Choroid plexus epithelial cell (primary cell): ENCODE data around the gene ACTR1A.
A peak's percentile ranks its signal among the peaks of the same experiment; 100 is the strongest.

ENCODE experiments used
- DNase-seq: peaks from one replicate; pipeline ENCODE4 v3.0.0-alpha.2; 2010; ENCODE audit warnings: low read depth
- H3K4me3 ChIP-seq: 2 replicates; pipeline ENCODE4 v1.5.1; 2011; ENCODE audit warnings: low read depth, mild to moderate bottlenecking, control low read depth, low read length, moderate library complexity
- CTCF ChIP-seq: conservative IDR thresholded peaks from 2 replicates; pipeline ENCODE4 v1.5.1; 2011; ENCODE audit warnings: low read depth, mild to moderate bottlenecking, control low read depth, inconsistent platforms, low read length, moderate library complexity

ACTR1A gene

DNA sequence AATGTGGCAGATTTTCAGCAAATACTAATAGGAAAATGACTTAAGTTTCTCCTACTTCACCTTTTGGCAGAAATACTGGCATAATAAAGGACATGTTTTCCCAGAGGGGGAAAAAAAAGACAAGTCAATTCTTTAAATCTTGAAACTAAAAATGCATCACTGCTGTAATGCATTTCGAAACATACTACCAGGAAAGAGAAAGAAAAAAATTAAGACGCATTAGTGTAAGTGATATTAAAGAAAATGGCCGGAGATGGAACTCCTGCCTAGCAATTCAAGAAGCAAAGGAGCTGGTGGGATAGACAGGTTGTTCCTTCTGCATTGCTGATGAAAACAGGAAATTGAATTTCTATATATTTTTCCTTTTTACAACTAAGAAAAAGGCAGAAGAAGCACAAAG lies 3.2 kb downstream of the ACTR1A start:
- DNase-seq: no peak
- no peak overlapping the region for H3K4me3 ChIP-seq
- no peak for TF ChIP-seq CTCF

- no peak overlapping the region for H3K4me3 ChIP-seq
- TF ChIP-seq CTCF: no peak
These were observed 5.0 kb downstream of the ACTR1A start for GRCh38 chr10:102497545-102497944.

GRCh38 chr10:102493771-102494170 lies 8.7 kb downstream of the ACTR1A start:
- H3K4me3 ChIP-seq: no peak overlapping the region
- TF ChIP-seq CTCF: no peak
- no peak for DNase-seq

More at GRCh38 chr10:102497545-102497944, 5.0 kb downstream of the ACTR1A start:
- DNase-seq: no peak

GRCh38 chr10:102492983-102493382 lies 9.5 kb downstream of the ACTR1A start:
- DNase-seq: no peak
- no peak overlapping the region for H3K4me3 ChIP-seq
- TF ChIP-seq CTCF: no peak

GRCh38 chr10:102492344-102492939 lies 10.1 kb downstream of the ACTR1A start:
- TF ChIP-seq CTCF: no peak
- no peak overlapping the region for H3K4me3 ChIP-seq

DNA sequence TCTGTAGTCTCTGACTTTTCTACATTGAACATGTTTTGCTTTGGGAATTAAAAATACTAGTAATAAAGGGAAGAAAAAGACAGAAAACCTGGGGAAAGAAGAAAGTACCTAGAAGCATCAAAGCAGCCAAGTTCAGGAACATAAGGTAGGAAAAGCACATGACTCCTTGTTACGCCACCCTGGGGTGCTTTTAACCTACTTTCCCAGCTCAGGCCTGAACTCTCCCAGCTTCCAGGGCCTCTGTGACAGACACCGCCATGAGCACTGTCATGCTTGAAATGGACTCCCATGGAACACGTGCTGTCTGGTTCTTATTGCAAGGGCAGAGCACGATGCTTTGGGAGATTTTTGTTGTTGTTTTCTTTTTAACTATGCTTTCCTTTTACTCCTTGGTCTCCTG lies 11.4 kb downstream of the ACTR1A start:
- peak; percentile 21 for DNase-seq
- no peak overlapping the region for H3K4me3 ChIP-seq
- TF ChIP-seq CTCF: no peak

More at GRCh38 chr10:102492344-102492939, 10.1 kb downstream of the ACTR1A start:
- DNase-seq: no peak

GRCh38 chr10:102485093-102485784 lies 17.3 kb downstream of the ACTR1A start:
- no peak for DNase-seq
- no peak for TF ChIP-seq CTCF
- H3K4me3 ChIP-seq: no peak overlapping the region
